Tibial artery (tissue), 4 donors: ENCODE data around the gene CCBE1.
"Not testable (repeated sequence)": the region's sequence is repeated elsewhere in the genome, so short reads cannot be mapped to it uniquely, and the experiment has no call there.

Experiments used
- DNase-seq, 2 donors: peaks; one replicate each; pipeline ENCODE4 v3.0.0-alpha.2; 2019
- H3K27ac ChIP-seq, 2 donors: fragments of 200-600 bp; sonication (generic) in 1 of 2; 1 replicate in 1 of 2; 2 replicates in 1 of 2; pipeline ENCODE4 v1.5.1; 2018 to 2019; ENCODE audit warnings: mild to moderate bottlenecking in 1 of 2
- H3K27me3 ChIP-seq, 2 donors: fragments of 200-600 bp; sonication (generic) in 1 of 2; one replicate each; pipeline versions ENCODE4 v1.5.1 to v1.6.0; 2016 to 2019
- H3K36me3 ChIP-seq, 3 donors: fragments of 200-600 bp; sonication (generic) in 2 of 3; one replicate each; pipeline ENCODE4 v1.5.1; 2016 to 2019; ENCODE audit warnings: mild to moderate bottlenecking in 2 of 3
- H3K4me1 ChIP-seq, 4 donors: fragments of 200-600 bp; sonication (generic) in 2 of 4; 1 replicate in 3 of 4; 2 replicates in 1 of 4; pipeline ENCODE4 v1.5.1; 2016 to 2019
- H3K4me3 ChIP-seq, 2 donors: fragments of 200-600 bp; sonication (generic) in 1 of 2; 1 replicate in 1 of 2; 2 replicates in 1 of 2; pipeline ENCODE4 v1.5.1; 2018 to 2019; ENCODE audit warnings: mild to moderate bottlenecking in 2 of 2
- H3K9me3 ChIP-seq, 3 donors: fragments of 200-600 bp; sonication (generic) in 1 of 3; one replicate each; pipeline ENCODE4 v1.5.1; 2016 to 2019
- intact Hi-C: fragments of 100-400 bp; cut with DNase I; formaldehyde crosslinking; loops from one replicate; pipeline ENCODE4 v1.15.0; 2023; ENCODE audit warnings: low total_unique reads
- TF ChIP-seq, protein P1 (sequence below), 2 experiments: fragments of 200-600 bp in 1 of 2; fragments of 450-650 bp in 1 of 2; IDR thresholded peaks; one replicate each; pipeline ENCODE4 v1.5.1; 2017 to 2019; ENCODE audit warnings: antibody characterized with exemption in 2 of 2, mild to moderate bottlenecking in 1 of 2, moderate library complexity in 1 of 2

CCBE1 gene

DNA sequence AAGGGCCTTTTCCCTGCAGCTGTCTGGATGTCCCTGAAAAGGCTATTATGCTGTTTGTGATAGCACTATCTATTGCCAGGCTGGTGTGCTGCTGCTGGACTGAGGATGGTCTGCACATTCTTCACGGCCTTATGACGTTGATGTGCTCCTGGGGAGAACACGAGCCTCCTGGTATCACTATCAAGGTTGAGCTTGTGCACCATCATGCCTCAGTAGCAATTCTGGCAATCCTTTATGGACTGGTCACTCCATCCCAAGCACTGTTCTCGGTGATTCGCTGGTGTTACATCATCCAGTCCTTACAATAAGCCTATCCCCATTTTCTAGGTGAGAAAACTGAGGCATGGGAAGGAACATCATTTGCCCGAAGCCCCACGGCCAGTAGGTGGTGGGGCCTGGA is 18.2 kb upstream of the CCBE1 start:
- no peaks in the 10 kb centered on the region for H3K36me3 ChIP-seq
- DNase-seq: no peak
- no peak overlapping the region for H3K4me3 ChIP-seq
- H3K27me3 ChIP-seq: no peaks in the 10 kb centered on the region
- no peak overlapping the region for H3K27ac ChIP-seq
- H3K4me1 ChIP-seq: peaks cover 0 to 27% (median 0%) of the 10 kb centered on the region in 4 donors
- TF ChIP-seq, protein P1, sequence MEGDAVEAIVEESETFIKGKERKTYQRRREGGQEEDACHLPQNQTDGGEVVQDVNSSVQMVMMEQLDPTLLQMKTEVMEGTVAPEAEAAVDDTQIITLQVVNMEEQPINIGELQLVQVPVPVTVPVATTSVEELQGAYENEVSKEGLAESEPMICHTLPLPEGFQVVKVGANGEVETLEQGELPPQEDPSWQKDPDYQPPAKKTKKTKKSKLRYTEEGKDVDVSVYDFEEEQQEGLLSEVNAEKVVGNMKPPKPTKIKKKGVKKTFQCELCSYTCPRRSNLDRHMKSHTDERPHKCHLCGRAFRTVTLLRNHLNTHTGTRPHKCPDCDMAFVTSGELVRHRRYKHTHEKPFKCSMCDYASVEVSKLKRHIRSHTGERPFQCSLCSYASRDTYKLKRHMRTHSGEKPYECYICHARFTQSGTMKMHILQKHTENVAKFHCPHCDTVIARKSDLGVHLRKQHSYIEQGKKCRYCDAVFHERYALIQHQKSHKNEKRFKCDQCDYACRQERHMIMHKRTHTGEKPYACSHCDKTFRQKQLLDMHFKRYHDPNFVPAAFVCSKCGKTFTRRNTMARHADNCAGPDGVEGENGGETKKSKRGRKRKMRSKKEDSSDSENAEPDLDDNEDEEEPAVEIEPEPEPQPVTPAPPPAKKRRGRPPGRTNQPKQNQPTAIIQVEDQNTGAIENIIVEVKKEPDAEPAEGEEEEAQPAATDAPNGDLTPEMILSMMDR (IDR thresholded peaks at IDR 0.05): no peak
- intact Hi-C loops: no loop called here
- H3K9me3 ChIP-seq: no peaks in the 10 kb centered on the region

DNA sequence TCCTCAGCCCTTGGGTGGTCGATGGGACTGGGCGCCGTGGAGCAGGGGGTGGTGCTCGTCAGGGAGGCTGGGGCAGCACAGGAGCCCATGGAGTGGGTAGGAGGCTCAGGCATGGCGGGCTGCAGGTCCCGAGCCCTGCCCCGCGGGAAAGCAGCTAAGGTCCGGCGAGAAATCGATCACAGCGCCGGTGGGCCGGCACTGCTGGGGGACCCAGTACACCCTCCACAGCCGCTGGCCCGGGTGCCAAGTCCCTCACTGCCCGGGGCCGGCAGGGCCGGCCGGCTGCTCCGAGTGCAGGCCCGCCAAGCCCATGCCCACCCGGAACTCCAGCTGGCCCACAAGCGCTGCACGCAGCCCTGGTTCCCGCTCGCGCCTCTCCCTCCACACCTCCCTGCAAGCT is 16.9 kb upstream of the CCBE1 start:
- intact Hi-C loops, H3K4me3 ChIP-seq, H3K36me3 ChIP-seq, H3K27ac ChIP-seq, H3K9me3 ChIP-seq, H3K27me3 ChIP-seq, DNase-seq: not testable (repeated sequence)
- H3K4me1 ChIP-seq: peaks cover 0 to 18% (median 0%) of the 10 kb centered on the region in 4 donors

DNA sequence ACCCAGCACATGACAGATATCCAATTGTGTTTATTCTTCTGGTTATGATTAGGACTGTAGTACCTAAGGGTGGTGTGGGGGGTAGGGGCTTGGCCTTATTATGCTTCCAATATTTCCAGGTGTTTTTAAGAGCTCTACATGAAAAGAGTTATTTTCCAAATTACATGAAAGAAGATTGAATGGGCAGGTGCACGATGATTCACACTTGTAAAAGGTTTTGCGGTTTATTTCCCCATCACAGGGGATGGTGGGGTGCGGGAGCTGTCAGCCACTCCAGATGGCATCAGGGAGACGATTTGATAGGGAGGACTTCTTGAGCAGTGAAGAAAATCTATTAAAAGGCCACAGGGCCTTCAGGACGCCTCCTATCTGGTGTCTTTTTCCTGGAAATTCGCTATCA is 15.1 kb upstream of the CCBE1 start:
- H3K27me3 ChIP-seq: peaks cover 0 to 4% of the 10 kb centered on the region in 2 donors
- peaks cover 0 to 15% (median 0%) of the 10 kb centered on the region in 4 donors for H3K4me1 ChIP-seq
- intact Hi-C loops: no loop called here
- H3K4me3 ChIP-seq: no peak overlapping the region
- DNase-seq: no peak
- H3K36me3 ChIP-seq: no peaks in the 10 kb centered on the region
- no peak overlapping the region for H3K27ac ChIP-seq
- H3K9me3 ChIP-seq: no peaks in the 10 kb centered on the region
- TF ChIP-seq, protein P1 (IDR thresholded peaks at IDR 0.05): no peak

DNA sequence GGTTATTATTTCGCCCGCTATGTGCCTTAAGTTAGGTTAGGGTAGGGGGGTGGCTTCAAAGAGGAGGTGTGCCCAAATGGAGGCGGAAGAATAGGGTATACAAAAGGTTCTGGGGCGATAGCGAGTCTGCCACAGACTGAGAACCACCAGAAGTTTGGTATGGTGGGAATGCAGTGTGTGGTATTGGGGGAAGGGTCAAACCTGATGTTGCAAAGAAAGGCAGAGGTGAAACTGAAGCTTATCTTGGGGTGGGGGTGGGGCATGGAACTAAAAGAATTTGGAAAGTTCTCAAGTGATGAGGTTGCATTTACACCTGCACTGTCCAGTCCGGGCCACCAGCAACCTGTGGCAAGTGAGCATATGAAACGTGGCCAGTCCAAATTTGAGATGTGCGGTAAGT is 11.8 kb upstream of the CCBE1 start:
- intact Hi-C loops: loop anchor here (10.0 kb wide), 1 partner anchor 76 kb away; no protein-coding TSS in a partner anchor
- TF ChIP-seq, protein P1 (IDR thresholded peaks at IDR 0.05): no peak
- no peaks in the 10 kb centered on the region for H3K9me3 ChIP-seq
- H3K4me3 ChIP-seq: no peak overlapping the region
- no peaks in the 10 kb centered on the region for H3K4me1 ChIP-seq
- H3K27me3 ChIP-seq: peaks cover 0 to 7% of the 10 kb centered on the region in 2 donors
- no peak overlapping the region for H3K27ac ChIP-seq
- no peak for DNase-seq
- no peaks in the 10 kb centered on the region for H3K36me3 ChIP-seq

DNA sequence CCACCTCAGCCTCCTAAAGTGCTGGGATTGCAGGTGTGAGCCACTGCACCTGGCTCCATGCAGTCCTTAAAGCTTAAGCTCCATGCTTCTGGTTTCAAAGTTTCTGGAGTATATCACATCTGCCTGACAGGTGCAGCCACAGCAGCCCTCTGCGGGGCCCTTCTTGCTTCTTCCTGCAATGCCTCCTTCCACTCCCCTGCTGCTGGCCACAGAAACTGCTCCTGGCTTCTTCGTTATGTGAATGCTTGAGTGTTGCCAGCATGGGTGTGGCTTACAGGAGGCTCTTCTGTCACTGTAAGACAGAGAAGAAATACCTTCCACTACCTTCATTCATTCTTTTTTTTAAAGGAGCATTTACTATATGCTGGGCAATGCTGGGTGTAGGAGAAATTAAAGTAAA is 10.1 kb upstream of the CCBE1 start:
- TF ChIP-seq, protein P1 (IDR thresholded peaks at IDR 0.05): no peak
- intact Hi-C loops: loop anchor here (10.0 kb wide), 1 partner anchor 77 kb away; no protein-coding TSS in a partner anchor
- no peaks in the 10 kb centered on the region for H3K9me3 ChIP-seq

DNA sequence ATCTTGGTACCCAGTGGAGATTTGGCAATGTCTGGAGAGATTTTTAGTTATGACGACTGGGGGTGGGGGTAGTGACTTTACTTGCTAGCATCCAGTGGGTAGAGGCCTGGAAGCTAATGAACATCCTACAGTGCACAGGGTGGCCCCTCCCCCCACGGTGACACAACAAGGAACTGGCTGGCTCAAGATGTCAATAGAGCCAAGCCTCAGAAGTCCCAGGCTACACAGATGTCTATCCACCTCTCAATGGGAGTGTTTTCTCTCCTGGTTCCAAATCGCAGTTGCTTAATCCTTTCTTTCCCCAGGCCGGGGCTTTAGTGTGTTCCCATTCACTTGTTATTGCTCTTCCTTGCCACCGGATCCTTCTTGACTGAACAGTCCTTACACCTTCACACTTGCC is 9.3 kb upstream of the CCBE1 start:
- intact Hi-C loops: loop anchor here (10.0 kb wide), 1 partner anchor 78 kb away; no protein-coding TSS in a partner anchor
- H3K36me3 ChIP-seq: no peaks in the 10 kb centered on the region
- TF ChIP-seq, protein P1 (IDR thresholded peaks at IDR 0.05): no peak
- H3K4me1 ChIP-seq: no peaks in the 10 kb centered on the region
- H3K9me3 ChIP-seq: no peaks in the 10 kb centered on the region
- no peak for DNase-seq
- peaks cover 0 to 7% of the 10 kb centered on the region in 2 donors for H3K27me3 ChIP-seq
- H3K27ac ChIP-seq: no peak overlapping the region
- no peak overlapping the region for H3K4me3 ChIP-seq

More for the DNA sequence above, 10.1 kb upstream of the CCBE1 start:
- Histone ChIP-seq H3K27me3 (peaks cover 0 to 7% of the 10 kb centered on the region in 2 donors), H3K36me3 (no peaks in the 10 kb centered on the region), H3K27ac (no peak overlapping the region), H3K4me3 (no peak overlapping the region), H3K4me1 (no peaks in the 10 kb centered on the region)
- no peak for DNase-seq
